Esophagus (tissue), 2 donors: ENCODE measurements around the gene ZFP36L2. TPM values are rescaled to one million over a fixed set of nuclear protein-coding genes. Genes with fewer than 3 reads are reported as not detected.

ENCODE experiments used
- H3K27ac ChIP-seq, 2 donors: one replicate each; pipeline ENCODE4 v1.5.1; 2013; ENCODE audit warnings: low read depth in 2 of 2, mild to moderate bottlenecking in 2 of 2, inconsistent platforms in 1 of 2, low read length in 1 of 2, moderate library complexity in 1 of 2
- H3K27me3 ChIP-seq, 2 donors: one replicate each; pipeline ENCODE4 v1.6.1; 2013; ENCODE audit warnings: low read length in 2 of 2, control low read depth in 1 of 2, mild to moderate bottlenecking in 1 of 2; ENCODE audit not compliant: insufficient read depth in 2 of 2, control insufficient read depth in 1 of 2
- H3K36me3 ChIP-seq, 2 donors: one replicate each; pipeline ENCODE4 v1.6.1; 2013; ENCODE audit warnings: low read length in 1 of 2; ENCODE audit not compliant: control insufficient read depth in 2 of 2, insufficient read depth in 2 of 2
- H3K4me1 ChIP-seq, 2 donors: one replicate each; pipeline ENCODE4 v1.6.1; 2013; ENCODE audit warnings: low read length in 1 of 2; ENCODE audit not compliant: control insufficient read depth in 2 of 2, insufficient read depth in 2 of 2
- H3K4me3 ChIP-seq, 2 donors: one replicate each; pipeline ENCODE4 v1.5.1; 2013; ENCODE audit warnings: low read length in 2 of 2, mild to moderate bottlenecking in 2 of 2, low read depth in 1 of 2, moderate library complexity in 1 of 2
- H3K9me3 ChIP-seq, 2 donors: one replicate each; pipeline ENCODE4 v1.6.1; 2013; ENCODE audit warnings: mild to moderate bottlenecking in 2 of 2, low read depth in 1 of 2, low read length in 1 of 2, moderate library complexity in 1 of 2; ENCODE audit not compliant: control insufficient read depth in 2 of 2, insufficient read depth in 1 of 2
- WGBS, 2 donors: extraction: QIAGEN DNeasy Blood & Tissue Kit; methylation state at CpG; one replicate each; pipeline ENCODE4 v1.1.7; 2013; 5-methylcytosine and 5-hydroxymethylcytosine counted together
- polyA plus RNA-seq, 2 donors: library from polyadenylated mRNA; stranded (reverse); fragments of 200-250 nt; gene quantifications; one replicate each; pipeline ENCODE4 v1.2.3, GENCODE V29; 2013
- donor health status: healthy with polysubstance abuse.
- donor health status: Bipolar disorder and iron deficiency.

ZFP36L2 gene
- polyA plus RNA-seq, 2 donors: 48.1 to 64.2 TPM

GRCh38 chr2:43251171-43251731 lies 24.8 kb upstream of the ZFP36L2 start:
- Histone ChIP-seq H3K4me1 (peaks cover 2 to 3% of the 10 kb centered on the region in 2 donors), H3K4me3 (no peak overlapping the region), H3K27ac (peak overlapping the region; percentile 58 to 73), H3K27me3 (no peaks in the 10 kb centered on the region), H3K36me3 (no peaks in the 10 kb centered on the region), H3K9me3 (no peaks in the 10 kb centered on the region)
- WGBS, 2 donors: 36 to 64% methylated on average over 5 of the region's 5 CpGs

- H3K36me3 ChIP-seq: no peaks in the 10 kb centered on the region
- H3K9me3 ChIP-seq: no peaks in the 10 kb centered on the region
- no peaks in the 10 kb centered on the region for H3K4me1 ChIP-seq
- H3K27ac ChIP-seq: no peak overlapping the region
- no peak overlapping the region for H3K4me3 ChIP-seq
- 96 to 98% methylated on average over 2 of the region's 2 CpGs for WGBS, 2 donors
- H3K27me3 ChIP-seq: no peaks in the 10 kb centered on the region
Observed at GRCh38 chr2:43250015-43250414, 23.6 kb upstream of the ZFP36L2 start.

GRCh38 chr2:43248621-43249020 lies 22.2 kb upstream of the ZFP36L2 start:
- no peaks in the 10 kb centered on the region for H3K9me3 ChIP-seq
- 91 to 92% methylated on average over 7 of the region's 7 CpGs for WGBS, 2 donors
- peaks cover 0 to 6% of the 10 kb centered on the region in 2 donors for H3K36me3 ChIP-seq
- H3K4me3 ChIP-seq: no peak overlapping the region
- H3K4me1 ChIP-seq: no peaks in the 10 kb centered on the region
- H3K27me3 ChIP-seq: no peaks in the 10 kb centered on the region
- no peak overlapping the region for H3K27ac ChIP-seq

GRCh38 chr2:43246641-43247040 lies 20.2 kb upstream of the ZFP36L2 start:
- Histone ChIP-seq H3K27ac (no peak overlapping the region), H3K27me3 (no peaks in the 10 kb centered on the region), H3K4me1 (no peaks in the 10 kb centered on the region), H3K4me3 (no peak overlapping the region), H3K9me3 (no peaks in the 10 kb centered on the region), H3K36me3 (peaks cover 0 to 6% of the 10 kb centered on the region in 2 donors)
- 85 to 91% methylated on average over 3 of the region's 3 CpGs for WGBS, 2 donors

- Histone ChIP-seq H3K36me3 (peaks cover 0 to 6% of the 10 kb centered on the region in 2 donors), H3K9me3 (no peaks in the 10 kb centered on the region), H3K27me3 (no peaks in the 10 kb centered on the region), H3K27ac (no peak overlapping the region), H3K4me1 (no peaks in the 10 kb centered on the region), H3K4me3 (no peak overlapping the region)
- WGBS, 2 donors: 94 to 96% methylated on average over 10 of the region's 10 CpGs
Observed at GRCh38 chr2:43241558-43241957, 15.2 kb upstream of the ZFP36L2 start.

GRCh38 chr2:43240766-43241150 lies 14.4 kb upstream of the ZFP36L2 start:
- H3K27me3 ChIP-seq: no peaks in the 10 kb centered on the region
- no peaks in the 10 kb centered on the region for H3K9me3 ChIP-seq
- WGBS, 2 donors: 78 to 83% methylated on average over 5 of the region's 5 CpGs
- no peaks in the 10 kb centered on the region for H3K4me1 ChIP-seq
- H3K4me3 ChIP-seq: no peak overlapping the region
- H3K36me3 ChIP-seq: peaks cover 0 to 6% of the 10 kb centered on the region in 2 donors
- H3K27ac ChIP-seq: no peak overlapping the region

GRCh38 chr2:43239981-43240765 lies 13.8 kb upstream of the ZFP36L2 start:
- Histone ChIP-seq H3K27me3 (no peaks in the 10 kb centered on the region), H3K36me3 (peaks cover 0 to 6% of the 10 kb centered on the region in 2 donors), H3K9me3 (no peaks in the 10 kb centered on the region), H3K4me1 (no peaks in the 10 kb centered on the region), H3K27ac (no peak overlapping the region), H3K4me3 (no peak overlapping the region)
- WGBS, 2 donors: 88 to 90% methylated on average over 13 of the region's 13 CpGs

- Histone ChIP-seq H3K4me3 (no peak overlapping the region), H3K36me3 (no peaks in the 10 kb centered on the region), H3K27ac (peak overlapping the region in 1 of 2 donors; percentile 18), H3K27me3 (no peaks in the 10 kb centered on the region), H3K9me3 (no peaks in the 10 kb centered on the region), H3K4me1 (no peaks in the 10 kb centered on the region)
- WGBS, 2 donors: 92 to 93% methylated on average over 3 of the region's 3 CpGs
Observed at GRCh38 chr2:43238813-43239212, 12.4 kb upstream of the ZFP36L2 start.

- no peaks in the 10 kb centered on the region for H3K36me3 ChIP-seq
- H3K4me1 ChIP-seq: no peaks in the 10 kb centered on the region
- no peak overlapping the region for H3K4me3 ChIP-seq
- no peaks in the 10 kb centered on the region for H3K9me3 ChIP-seq
- no peaks in the 10 kb centered on the region for H3K27me3 ChIP-seq
- no peak overlapping the region for H3K27ac ChIP-seq
Observed at GRCh38 chr2:43238176-43238575, 11.8 kb upstream of the ZFP36L2 start.
